IPS DF 4.7 (cell line): ENCODE measurements around the gene HTR4.
"Not testable (repeated sequence)": the region's sequence is repeated elsewhere in the genome, so short reads cannot be mapped to it uniquely, and the experiment has no call there.

ENCODE experiments used
- DNase-seq: peaks from one replicate; pipeline ENCODE4 v3.0.0-alpha.2; 2013; ENCODE audit warnings: low spot score; ENCODE audit errors: extremely low read depth

HTR4 gene

GRCh38 chr5:148653836-148654781 is at the start of gene HTR4:
HTR4 (minus strand) TSS chr5:148654527; CDS start chr5:148637014, 17,513 bp downstream.
- no peak for DNase-seq

DNA sequence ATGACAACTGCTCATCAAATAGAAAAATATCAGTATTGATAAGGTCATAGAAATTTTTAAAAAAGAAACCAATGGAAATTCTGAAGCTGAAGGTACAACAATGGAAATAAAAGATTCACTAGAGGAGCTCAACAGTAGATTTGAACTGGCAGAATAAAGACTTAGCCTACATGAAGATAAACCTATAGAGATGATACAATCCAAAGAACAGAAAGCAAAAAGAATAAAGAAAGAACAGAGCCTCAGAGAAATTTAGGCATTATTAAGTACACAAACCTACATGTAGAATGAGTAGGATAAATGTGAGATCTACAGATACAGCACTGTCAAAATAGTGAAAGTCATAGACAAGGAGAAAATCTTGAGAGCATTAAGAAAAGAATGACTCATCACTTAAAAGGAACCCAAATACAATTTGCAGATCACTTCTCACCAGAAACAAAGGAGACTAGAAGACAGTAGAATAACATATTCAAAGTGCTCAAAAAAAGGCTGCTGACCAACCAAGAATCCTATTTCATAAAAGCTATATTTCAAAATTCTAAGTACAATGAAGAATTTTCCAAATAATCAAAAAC is 47.8 kb upstream of the HTR4 start:
- DNase-seq: no peak

DNA sequence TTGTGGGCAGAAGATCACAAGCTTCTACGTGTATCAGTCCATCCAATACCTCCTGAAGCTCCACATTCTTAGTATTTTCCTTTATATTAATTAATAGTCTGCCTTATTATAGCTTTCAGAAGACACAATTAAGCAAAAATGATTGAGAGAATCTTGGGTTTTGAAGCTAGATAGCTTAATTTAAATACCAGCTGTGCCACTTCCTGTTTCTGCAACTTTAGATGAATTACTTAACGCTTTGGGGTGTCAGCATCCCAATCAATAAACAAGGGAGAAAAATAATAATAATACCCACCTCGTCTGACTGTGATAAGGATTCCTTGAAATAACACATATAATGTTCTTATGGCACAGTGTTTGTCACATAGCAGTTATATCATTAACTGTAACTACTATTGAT is 44.7 kb upstream of the HTR4 start:
- DNase-seq: no peak

DNA sequence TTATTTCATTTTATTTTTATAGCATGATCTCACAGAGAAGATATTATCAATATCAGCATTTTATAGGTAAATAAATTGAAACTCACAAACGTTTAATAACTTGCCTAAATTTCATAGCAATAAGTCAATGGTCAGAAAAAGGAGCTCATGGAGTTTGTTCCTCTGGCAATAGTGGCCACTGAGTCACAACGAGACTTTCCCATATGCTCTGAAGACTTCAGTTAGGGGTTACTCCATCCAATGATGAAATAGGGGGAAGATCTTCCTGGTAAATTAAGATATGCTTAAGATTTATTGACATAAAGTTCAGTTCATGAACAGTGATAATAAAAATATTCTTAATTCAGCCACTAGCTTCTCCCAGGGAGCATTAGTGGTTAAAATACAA is 43.5 kb upstream of the HTR4 start:
- no peak for DNase-seq

GRCh38 chr5:148697180-148697808 is 43.0 kb upstream of the HTR4 start:
- no peak for DNase-seq

DNA sequence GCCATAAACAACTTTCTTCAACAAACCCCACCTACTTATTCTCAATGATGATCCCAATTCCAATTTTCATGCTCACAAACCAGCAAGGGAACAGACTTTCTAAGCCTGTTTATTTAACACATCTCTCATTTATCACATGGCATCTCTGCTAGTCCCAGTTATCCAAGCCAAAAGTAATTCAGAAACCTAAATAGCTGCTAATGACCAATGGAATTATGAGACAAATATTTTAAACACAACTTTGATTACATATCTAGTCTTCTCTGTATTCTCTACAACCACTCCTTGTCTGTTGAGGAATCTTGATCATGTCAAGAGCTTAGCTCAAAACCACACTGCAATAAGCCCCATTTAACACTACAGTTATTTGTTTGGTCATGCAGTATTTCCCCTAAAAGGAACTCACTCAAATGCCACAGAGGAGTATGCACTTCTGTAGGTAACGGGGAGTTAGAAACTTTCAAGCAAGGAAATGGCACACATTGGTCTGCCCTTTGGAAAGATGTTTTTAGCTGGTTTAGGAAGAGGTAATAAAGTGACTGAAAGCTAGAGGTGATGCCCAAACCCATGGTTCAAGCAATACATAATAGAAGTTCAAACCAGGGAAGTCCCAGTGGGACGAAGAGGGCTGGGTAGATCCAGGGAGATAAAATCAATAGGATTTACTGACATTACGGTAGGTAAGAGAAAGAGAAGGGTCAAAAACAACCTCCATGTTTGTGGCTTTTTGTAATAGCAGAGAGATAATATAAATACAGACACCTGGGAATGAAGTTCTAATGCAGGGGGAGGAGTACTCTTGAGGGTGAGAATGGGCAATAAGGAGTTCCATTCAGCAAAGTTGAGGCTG is 42.1 kb upstream of the HTR4 start:
- no peak for DNase-seq

GRCh38 chr5:148690945-148691344 is 36.6 kb upstream of the HTR4 start:
- no peak for DNase-seq

DNA sequence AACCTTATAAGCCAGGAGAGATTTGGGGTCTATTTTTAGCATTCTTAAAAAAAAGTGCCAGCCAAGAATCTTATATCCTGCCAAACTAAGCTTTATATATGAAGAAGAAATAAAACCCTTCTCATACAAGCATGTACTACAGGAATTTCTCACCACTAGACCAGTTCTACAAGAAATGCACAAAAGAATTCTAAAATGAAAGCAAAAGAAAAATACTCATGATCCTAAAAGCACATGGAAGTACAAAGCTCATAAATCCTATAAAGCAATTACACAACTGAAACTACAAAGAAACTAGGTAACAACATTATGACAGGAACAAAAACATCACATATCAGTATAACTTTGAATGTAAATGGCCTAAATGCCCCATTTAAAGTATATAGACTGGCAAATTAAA is 34.5 kb upstream of the HTR4 start:
- DNase-seq: no peak

- no peak for DNase-seq
These were observed 33.5 kb upstream of the HTR4 start for GRCh38 chr5:148687871-148688270.

DNA sequence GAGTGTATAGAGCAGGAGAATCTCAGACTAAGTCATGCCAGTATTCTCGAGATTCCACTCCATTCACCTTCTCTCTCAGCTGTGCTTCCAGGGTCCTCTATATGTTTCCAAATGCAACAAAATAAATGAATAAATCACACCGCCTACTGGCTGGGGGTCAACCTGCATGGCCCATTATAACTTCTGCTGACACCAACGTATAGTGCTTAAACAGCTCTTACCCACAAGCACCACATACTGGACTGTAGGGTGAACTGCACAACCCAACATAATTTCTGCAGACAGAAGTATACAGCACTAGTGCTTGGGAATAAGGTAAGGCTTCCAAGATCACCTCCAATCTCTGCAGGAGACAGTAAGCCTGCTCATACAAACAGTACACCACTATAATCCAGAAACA is 33.1 kb upstream of the HTR4 start:
- peak; percentile 38 for DNase-seq

GRCh38 chr5:148686660-148687059 is 32.3 kb upstream of the HTR4 start:
- no peak for DNase-seq

DNA sequence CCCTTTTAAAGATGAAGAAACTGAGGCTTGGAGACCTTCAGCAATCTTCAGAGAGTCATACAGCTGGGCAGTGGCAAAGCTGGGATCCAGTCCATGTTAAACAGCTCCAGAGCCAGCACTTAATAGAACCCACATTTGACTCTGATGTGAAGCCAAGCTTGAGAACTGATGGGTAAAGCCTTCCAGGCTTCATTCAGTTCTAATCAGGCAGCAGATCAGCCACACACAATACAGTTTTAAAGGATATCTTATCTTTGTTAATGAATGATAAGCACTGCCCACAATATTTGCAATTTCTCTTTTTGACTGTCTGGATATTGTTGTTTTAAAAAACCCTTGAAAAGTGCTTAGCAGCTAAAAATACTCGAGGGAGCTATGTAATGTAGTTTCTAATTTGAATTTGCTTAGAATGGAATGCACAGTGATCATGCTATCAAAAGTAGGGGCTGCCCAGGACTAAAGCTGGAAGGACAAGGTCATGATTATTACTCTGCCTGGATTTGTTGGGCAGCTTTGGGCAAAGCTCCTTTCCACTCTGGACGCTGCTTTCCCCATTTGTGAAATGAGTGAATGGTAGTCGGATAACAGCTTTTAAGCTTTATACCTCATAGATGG is 31.3 kb upstream of the HTR4 start:
- no peak for DNase-seq

- DNase-seq: no peak
These were observed 30.2 kb upstream of the HTR4 start for GRCh38 chr5:148684528-148684927.

GRCh38 chr5:148683651-148684050 is 29.3 kb upstream of the HTR4 start:
- DNase-seq: no peak

DNA sequence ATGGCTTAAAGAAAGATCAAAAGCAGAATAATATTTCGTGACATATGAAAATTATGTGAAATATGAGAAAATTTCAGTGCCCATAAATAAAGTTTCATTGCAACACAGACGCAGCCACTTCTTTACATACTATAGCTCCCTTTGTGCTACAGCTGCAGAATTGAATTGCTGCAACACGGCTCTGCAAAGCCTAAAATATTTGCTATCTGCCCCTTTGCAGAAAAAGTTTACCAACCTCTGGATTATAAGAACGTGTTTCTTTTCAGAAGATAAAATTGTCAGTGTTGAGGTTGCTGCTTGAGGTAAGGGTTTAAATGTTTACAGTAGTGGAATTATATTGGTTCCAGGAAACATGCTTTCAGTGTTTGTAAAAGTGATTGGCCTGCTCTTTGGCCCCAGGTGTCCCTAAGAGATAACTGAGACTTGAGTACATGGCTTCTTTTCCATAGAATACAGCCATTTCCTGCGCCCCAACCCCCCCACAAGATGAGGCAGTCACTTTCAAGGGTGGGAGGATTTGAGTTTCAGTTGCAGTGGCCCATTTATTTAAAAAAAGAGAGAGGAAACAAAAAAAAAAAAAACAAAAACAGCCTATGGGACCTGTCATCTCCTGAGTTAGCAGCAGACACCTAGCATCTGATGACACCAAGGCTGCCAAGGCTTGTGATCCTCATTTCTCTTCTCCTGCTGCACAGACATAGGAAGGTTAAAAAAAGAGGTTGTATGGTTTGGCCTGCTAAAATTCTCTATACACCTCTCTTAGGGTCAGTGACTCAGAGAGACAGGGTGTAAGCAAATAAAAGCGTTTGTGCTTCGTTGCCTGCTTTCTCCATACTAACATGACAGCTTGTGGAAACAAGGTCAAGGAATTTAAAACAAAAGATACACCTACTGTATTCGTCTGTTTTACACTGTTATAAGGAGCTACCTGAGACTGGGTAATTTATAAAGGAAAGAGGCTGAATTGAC is 28.0 kb upstream of the HTR4 start:
- DNase-seq: no peak

GRCh38 chr5:148681157-148682057 is 27.1 kb upstream of the HTR4 start:
- no peak for DNase-seq

- not testable (repeated sequence) for DNase-seq
These were observed 19.4 kb upstream of the HTR4 start for GRCh38 chr5:148673704-148674103.

DNA sequence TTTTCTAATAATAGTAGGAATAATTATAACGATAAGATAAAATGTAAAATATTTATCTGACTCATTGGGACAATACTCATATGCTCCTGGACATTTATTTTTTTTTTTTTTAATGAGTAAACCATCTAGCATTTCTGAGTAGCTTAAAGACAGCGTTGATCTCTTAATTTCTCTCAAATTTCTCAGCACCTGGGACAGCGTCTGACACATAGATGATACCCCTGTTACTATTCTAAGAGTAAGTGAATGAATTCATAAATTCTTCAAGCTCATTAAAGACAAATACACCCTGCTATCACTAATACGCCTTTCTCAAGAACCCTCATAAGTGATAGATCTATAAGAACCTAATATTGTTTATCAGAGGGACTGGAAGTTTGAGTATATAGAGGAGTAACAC is 12.0 kb upstream of the HTR4 start:
- no peak for DNase-seq

- DNase-seq: no peak
These were observed 11.1 kb upstream of the HTR4 start for GRCh38 chr5:148665431-148665830.
